GM10266 (cell line): ENCODE results near the gene COA1.
"Not testable (repeated sequence)": the region's sequence is repeated elsewhere in the genome, so short reads cannot be mapped to it uniquely, and the experiment has no call there.

Experiments
- DNase-seq: peaks from one replicate; pipeline ENCODE4 v3.0.0; 2012; ENCODE audit errors: extremely low spot score
- CTCF ChIP-seq: IDR thresholded peaks from 2 replicates; pipeline ENCODE4 v1.5.1; 2012; ENCODE audit warnings: mild to moderate bottlenecking, low read depth; ENCODE audit not compliant: control insufficient read depth, insufficient read depth; ENCODE audit errors: missing control alignments

Gene COA1

GRCh38 chr7:43678315-43678714, 51.0 kb downstream of the COA1 start:
- no peak for DNase-seq
- no peak for TF ChIP-seq CTCF

DNA sequence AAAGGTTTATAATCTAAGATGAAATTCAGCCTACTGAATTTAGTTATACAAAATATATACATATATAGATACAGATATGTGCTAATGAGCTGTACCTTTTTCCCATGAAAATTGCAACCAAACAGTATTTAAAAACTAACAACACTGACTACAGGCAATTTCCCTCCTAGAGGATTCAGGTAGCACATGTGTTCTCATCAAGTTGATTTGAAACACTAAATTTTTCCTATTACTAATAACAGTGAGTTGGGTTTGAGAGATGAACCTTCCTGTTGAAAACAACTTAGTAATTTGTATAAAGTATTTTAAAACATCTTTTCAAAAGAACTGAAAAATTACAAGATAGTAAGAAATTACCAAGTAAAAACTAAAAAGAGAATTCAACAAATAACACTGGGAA, 51.5 kb downstream of the COA1 start:
- TF ChIP-seq CTCF, result no peak
- no peak for DNase-seq

- TF ChIP-seq CTCF, result no peak
- no peak for DNase-seq
These were observed 54.5 kb downstream of the COA1 start for GRCh38 chr7:43674559-43675436.

GRCh38 chr7:43673243-43673976, 55.9 kb downstream of the COA1 start:
- not testable (repeated sequence) for DNase-seq

- no peak for DNase-seq
- TF ChIP-seq CTCF, result no peak
These were observed 57.8 kb downstream of the COA1 start for GRCh38 chr7:43671521-43671920.

DNA sequence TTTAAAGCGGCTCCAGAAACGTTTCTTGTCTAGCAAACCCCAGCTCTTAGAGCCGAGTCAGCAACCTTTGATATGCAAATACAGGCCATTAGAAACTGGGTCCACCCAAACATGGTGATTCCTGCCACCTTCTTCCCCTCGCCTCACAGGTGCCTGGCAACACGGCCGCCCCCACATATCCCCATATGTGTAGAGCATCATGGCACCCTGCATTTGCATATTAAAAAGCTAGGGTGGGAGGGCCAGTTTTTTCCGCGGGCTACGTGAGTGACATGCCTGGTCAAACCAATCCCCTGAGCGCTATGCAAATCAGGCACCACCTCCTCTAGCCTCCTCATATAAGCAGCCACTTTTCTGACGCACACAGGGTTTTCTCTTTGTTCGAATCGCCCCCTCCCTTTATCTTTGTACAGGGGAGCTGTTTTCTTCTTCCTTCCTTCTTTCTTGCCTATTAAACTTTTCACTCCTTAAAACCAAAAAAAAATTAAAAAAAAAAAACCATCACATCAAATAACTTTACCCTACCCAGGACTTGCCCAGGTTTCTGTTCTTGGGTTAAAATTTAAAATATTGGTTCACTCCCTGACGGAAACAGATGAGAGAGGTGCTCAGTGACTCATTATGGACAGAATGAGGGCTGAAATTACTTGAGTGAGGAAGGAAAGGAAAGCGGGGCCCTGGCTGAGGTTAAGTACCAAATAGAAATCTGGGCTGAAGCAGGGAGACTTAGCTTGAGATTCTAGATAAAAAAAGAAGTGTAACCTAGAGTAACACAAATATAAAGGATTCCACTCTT, 59.8 kb downstream of the COA1 start:
- no peak for TF ChIP-seq CTCF
- DNase-seq, result no peak

GRCh38 chr7:43668035-43668434, 61.3 kb downstream of the COA1 start:
- no peak for TF ChIP-seq CTCF
- DNase-seq, result no peak
